Endothelial cell of umbilical vein (primary cell): Measurements from ENCODE around the gene PLEKHJ1. TPM values are rescaled to one million over a fixed set of nuclear protein-coding genes. Genes with fewer than 3 reads are reported as not detected.

Source experiments
- BruUV-seq: library from RNA; stranded (reverse); fragments of 400-500 nt; replicated peaks from 2 replicates; lab custom pipeline; 2021; lab: Mats Ljungman, UMichigan
- CTCF ChIA-PET: fragments of 300-600, 350-600 bp; sonication (Branson Sonifier 250); formaldehyde crosslinking; loops from one replicate; lab custom pipeline; 2021; ENCODE audit warnings: antibody characterized with exemption, inconsistent platforms; lab: Charles Lee
- POLR2A ChIA-PET: fragments of 300-600, 350-600 bp; sonication (Branson Sonifier 250); formaldehyde crosslinking; loops from one replicate; lab custom pipeline; 2021; ENCODE audit warnings: antibody characterized with exemption, inconsistent platforms; lab: Charles Lee
- DNase-seq: peaks from one replicate; pipeline ENCODE4 v3.0.0-alpha.2; 2011; ENCODE audit warnings: low read depth, low spot score
- FAIRE-seq: peaks from 2 replicates; lab custom pipeline; 2011; peaks lifted over from hg19 to GRCh38; lab: Jason Lieb, UNC
- H2AFZ ChIP-seq: 2 replicates; pipeline ENCODE4 v1.6.0; 2012; ENCODE audit warnings: low read depth, low read length, control low read depth, inconsistent platforms
- H3K27ac ChIP-seq: 2 replicates; pipeline ENCODE4 v1.5.1; 2011; ENCODE audit warnings: low read depth, mild to moderate bottlenecking, control low read depth, low read length, moderate library complexity; ENCODE audit not compliant: insufficient read depth
- H3K27me3 ChIP-seq, 2 experiments: 2 replicates each; pipeline versions ENCODE4 v1.6.0 to v1.6.1; 2011; ENCODE audit warnings: low read length in 2 of 2, mixed read lengths in 1 of 2; ENCODE audit not compliant: control insufficient read depth in 2 of 2, insufficient read depth in 2 of 2
- H3K36me3 ChIP-seq, 2 experiments: 2 replicates in 1 of 2; 3 replicates in 1 of 2; pipeline ENCODE4 v1.5.1; 2011; ENCODE audit warnings: low read length in 2 of 2, mild to moderate bottlenecking in 1 of 2, moderate library complexity in 1 of 2; ENCODE audit not compliant: control insufficient read depth in 2 of 2, insufficient read depth in 2 of 2; ENCODE audit errors: extremely low read depth in 1 of 2
- H3K4me1 ChIP-seq: 3 replicates; pipeline ENCODE4 v1.5.1; 2011; ENCODE audit warnings: mild to moderate bottlenecking, low read length; ENCODE audit not compliant: control insufficient read depth, insufficient read depth; ENCODE audit errors: extremely low read depth
- H3K4me2 ChIP-seq: 2 replicates; pipeline ENCODE4 v1.6.1; 2011; ENCODE audit warnings: low read length, control low read depth, mixed read lengths; ENCODE audit not compliant: insufficient read depth
- H3K4me3 ChIP-seq, 3 experiments: fragments of 200-600 bp in 1 of 3; sonication (generic), shearing (Covaris generic) in 1 of 3; replicated peaks in 1 of 3; 2 replicates each; pipeline ENCODE4 v1.5.1; 2011 to 2016; ENCODE audit warnings: control low read depth in 3 of 3, low read length in 3 of 3, mild to moderate bottlenecking in 2 of 3, inconsistent platforms in 1 of 3, low read depth in 1 of 3, moderate library complexity in 1 of 3; ENCODE audit not compliant: insufficient read depth in 1 of 3
- H3K79me2 ChIP-seq: 2 replicates; pipeline ENCODE4 v1.6.0; 2012; ENCODE audit warnings: low read length, inconsistent platforms; ENCODE audit not compliant: control insufficient read depth, insufficient read depth
- H3K9ac ChIP-seq: replicated peaks from 2 replicates; pipeline ENCODE3; 2011; ENCODE audit warnings: low read length, control low read depth; ENCODE audit not compliant: insufficient read depth; ENCODE audit errors: extremely low read depth
- H3K9me1 ChIP-seq: replicated peaks from 3 replicates; pipeline ENCODE4 v1.6.0; 2011; ENCODE audit warnings: mild to moderate bottlenecking, low read length; ENCODE audit not compliant: control insufficient read depth, insufficient read depth; ENCODE audit errors: extremely low read depth
- H3K9me3 ChIP-seq: replicated peaks from 2 replicates; pipeline ENCODE4 v1.5.1; 2012; ENCODE audit warnings: low read length, inconsistent platforms; ENCODE audit not compliant: control insufficient read depth, insufficient read depth
- H4K20me1 ChIP-seq: replicated peaks from 2 replicates; pipeline ENCODE3; 2011; ENCODE audit warnings: mild to moderate bottlenecking, low read length; ENCODE audit not compliant: control insufficient read depth, insufficient read depth; ENCODE audit errors: extremely low read depth
- EZH2 ChIP-seq: IDR thresholded peaks from 2 replicates; pipeline ENCODE4 v1.6.1; 2012; ENCODE audit warnings: borderline replicate concordance, low read depth, mild to moderate bottlenecking, moderate library complexity, low read length, inconsistent platforms; ENCODE audit not compliant: severe bottlenecking
- FOS ChIP-seq: IDR thresholded peaks from 2 replicates; pipeline ENCODE4 v1.6.1; 2011; ENCODE audit warnings: mild to moderate bottlenecking, low read length, moderate library complexity, borderline replicate concordance; ENCODE audit not compliant: insufficient read depth
- GATA2 ChIP-seq: IDR thresholded peaks from 2 replicates; pipeline ENCODE4 v1.7.0; 2011; ENCODE audit warnings: low read depth, mild to moderate bottlenecking, moderate library complexity, mixed read lengths, low read length; ENCODE audit not compliant: insufficient read length, insufficient read depth
- JUN ChIP-seq: IDR thresholded peaks from 2 replicates; pipeline ENCODE4 v1.6.1; 2011; ENCODE audit warnings: borderline replicate concordance, low read depth; ENCODE audit not compliant: insufficient read length, insufficient read depth
- MYC ChIP-seq: IDR thresholded peaks from one replicate; pipeline ENCODE4 v1.6.1; 2011; ENCODE audit warnings: mild to moderate bottlenecking, low read depth, low read length
- POLR2A ChIP-seq: IDR thresholded peaks from 2 replicates; pipeline ENCODE4 v1.6.1; 2012; ENCODE audit warnings: low read depth, mild to moderate bottlenecking, control low read depth, low read length
- POLR2AphosphoS5 ChIP-seq: IDR thresholded peaks from 2 replicates; pipeline ENCODE4 v1.6.1; 2012; ENCODE audit warnings: low read depth, mild to moderate bottlenecking, control low read depth, low read length, moderate library complexity; ENCODE audit not compliant: insufficient read depth
- dilution Hi-C: fragments of 300-500 bp; cut with MboI; formaldehyde crosslinking; loops from one replicate; pipeline ENCODE4 v1.15.0; 2019; ENCODE audit warnings: low sequenced_read_pairs; ENCODE audit not compliant: extremely low pct_ligation_motif_present
- intact Hi-C: fragments of 100-400 bp; cut with micrococcal nuclease; formaldehyde crosslinking; loops from one replicate; pipeline ENCODE4 v1.10.0; 2022
- polyA plus RNA-seq, 4 experiments: library from polyadenylated mRNA; depleted of rRNA in 3 of 4; stranded (reverse) in 3 of 4; unstranded in 1 of 4; fragments of >200 nt; gene quantifications; 2 replicates each; pipeline versions ENCODE4 v1.2.1 to v1.2.3, GENCODE V29; 2011 to 2012; ENCODE audit warnings: missing spikeins in 1 of 4
- total RNA-seq: library from RNA; stranded (reverse); gene quantifications from 2 replicates; pipeline ENCODE4 v1.2.3, GENCODE V29; 2021
- TF ChIP-seq, protein P1 (sequence below), 2 donors: IDR thresholded peaks; 1 replicate in 1 of 2; 2 replicates in 1 of 2; pipeline ENCODE4 v1.5.1; 2011; ENCODE audit warnings: low read length in 2 of 2, mild to moderate bottlenecking in 2 of 2, moderate library complexity in 2 of 2, control low read depth in 1 of 2, inconsistent platforms in 1 of 2, low read depth in 1 of 2; ENCODE audit not compliant: insufficient read depth in 1 of 2; ENCODE audit errors: extremely low read depth in 1 of 2
- TF ChIP-seq, protein P2 (sequence below): IDR thresholded peaks from 2 replicates; pipeline ENCODE4 v1.6.1; 2011; ENCODE audit not compliant: insufficient read depth, insufficient read length

The PLEKHJ1 gene
- total and polyA plus RNA-seq, 2 donors (not counting 3 experiments of a cell fraction or from before 2014, with no cell fraction given), result 82.4 to 115 TPM

DNA sequence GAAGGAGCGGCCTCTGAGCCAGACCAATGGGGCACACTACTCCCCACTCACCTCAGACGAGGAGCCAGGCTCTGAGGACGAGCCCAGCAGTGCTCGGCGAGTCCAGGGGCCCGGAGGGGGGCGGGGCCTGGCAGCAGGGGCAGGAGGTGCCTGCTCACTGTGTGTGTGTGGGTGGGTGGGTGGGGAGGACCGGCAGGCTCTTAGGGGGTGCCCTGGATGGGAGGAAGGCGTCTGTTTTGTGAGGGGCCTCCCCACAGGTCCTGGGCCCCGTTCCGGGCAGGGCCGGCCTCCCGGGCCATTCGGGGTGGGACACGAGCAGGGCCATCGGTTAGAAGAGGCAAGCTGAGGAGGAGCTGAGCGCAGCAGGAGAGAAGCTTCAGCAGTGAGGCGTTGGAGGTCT lies 12.7 kb downstream of the PLEKHJ1 start:
- no peaks in the 10 kb centered on the region for H3K9me3 ChIP-seq
- BruUV-seq, result no TSS peak
- dilution Hi-C loops, result no loop called here
- intact Hi-C loops, result no loop called here
- no peaks in the 10 kb centered on the region for H3K9me1 ChIP-seq
- H4K20me1 ChIP-seq, result no peaks in the 10 kb centered on the region
- H3K36me3 ChIP-seq, result peaks cover 2 to 18% of the 10 kb centered on the region in 2 experiments
- TF ChIP-seq FOS, result no peak
- TF ChIP-seq MYC, result no peak
- TF ChIP-seq GATA2, result no peak
- TF ChIP-seq POLR2AphosphoS5, result no peak
- TF ChIP-seq, protein P1, sequence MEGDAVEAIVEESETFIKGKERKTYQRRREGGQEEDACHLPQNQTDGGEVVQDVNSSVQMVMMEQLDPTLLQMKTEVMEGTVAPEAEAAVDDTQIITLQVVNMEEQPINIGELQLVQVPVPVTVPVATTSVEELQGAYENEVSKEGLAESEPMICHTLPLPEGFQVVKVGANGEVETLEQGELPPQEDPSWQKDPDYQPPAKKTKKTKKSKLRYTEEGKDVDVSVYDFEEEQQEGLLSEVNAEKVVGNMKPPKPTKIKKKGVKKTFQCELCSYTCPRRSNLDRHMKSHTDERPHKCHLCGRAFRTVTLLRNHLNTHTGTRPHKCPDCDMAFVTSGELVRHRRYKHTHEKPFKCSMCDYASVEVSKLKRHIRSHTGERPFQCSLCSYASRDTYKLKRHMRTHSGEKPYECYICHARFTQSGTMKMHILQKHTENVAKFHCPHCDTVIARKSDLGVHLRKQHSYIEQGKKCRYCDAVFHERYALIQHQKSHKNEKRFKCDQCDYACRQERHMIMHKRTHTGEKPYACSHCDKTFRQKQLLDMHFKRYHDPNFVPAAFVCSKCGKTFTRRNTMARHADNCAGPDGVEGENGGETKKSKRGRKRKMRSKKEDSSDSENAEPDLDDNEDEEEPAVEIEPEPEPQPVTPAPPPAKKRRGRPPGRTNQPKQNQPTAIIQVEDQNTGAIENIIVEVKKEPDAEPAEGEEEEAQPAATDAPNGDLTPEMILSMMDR (IDR thresholded peaks at IDR 0.05; ENCODE audit: extremely low read depth in 1 of 2, insufficient read depth in 1 of 2, low read depth in 1 of 2, low read length in 2 of 2), result no peak
- no peak for TF ChIP-seq POLR2A
- TF ChIP-seq, protein P2, sequence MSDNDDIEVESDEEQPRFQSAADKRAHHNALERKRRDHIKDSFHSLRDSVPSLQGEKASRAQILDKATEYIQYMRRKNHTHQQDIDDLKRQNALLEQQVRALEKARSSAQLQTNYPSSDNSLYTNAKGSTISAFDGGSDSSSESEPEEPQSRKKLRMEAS, result no peak
- TF ChIP-seq JUN, result no peak
- TF ChIP-seq EZH2, result no peak
- POLR2A ChIA-PET, result no interaction called here
- FAIRE-seq (no peak), DNase-seq (no peak)
- no peaks in the 10 kb centered on the region for H3K4me1 ChIP-seq
- no peak overlapping the region for H3K4me3 ChIP-seq
- CTCF ChIA-PET, result interaction anchor here (1.1 kb wide), 1 partner anchor 65 kb away, joined by 3 read pairs; no protein-coding TSS in a partner anchor
- no peak overlapping the region for H2AFZ ChIP-seq
- no peak overlapping the region for H3K4me2 ChIP-seq
- no peak overlapping the region for H3K9ac ChIP-seq
- H3K27me3 ChIP-seq, result no peaks in the 10 kb centered on the region
- H3K27ac ChIP-seq, result no peak overlapping the region
- H3K79me2 ChIP-seq, result no peaks in the 10 kb centered on the region
